Osteocyte (in vitro differentiated cells): ENCODE measurements around the gene CALM1. TPM values are rescaled to one million over a fixed set of nuclear protein-coding genes. Genes with fewer than 3 reads are reported as not detected.
A peak's percentile ranks its signal among the peaks of the same experiment; 100 is the strongest.

ENCODE experiments used
- DNase-seq: peaks from one replicate; pipeline ENCODE4 v3.0.0; 2021; ENCODE audit warnings: mixed read lengths; ENCODE audit not compliant: unreplicated experiment; ENCODE audit errors: extremely low spot score
- H3K27ac Mint-ChIP-seq: one replicate; pipeline ENCODE4 v1.8.0; 2021; ENCODE audit warnings: mild to moderate bottlenecking, mixed read lengths; ENCODE audit not compliant: unreplicated experiment
- H3K27me3 Mint-ChIP-seq: one replicate; pipeline ENCODE4 v1.8.0; 2021; ENCODE audit warnings: mixed read lengths; ENCODE audit not compliant: unreplicated experiment
- H3K36me3 Mint-ChIP-seq: one replicate; pipeline ENCODE4 v1.8.0; 2021; ENCODE audit warnings: mixed read lengths; ENCODE audit not compliant: unreplicated experiment
- H3K4me1 Mint-ChIP-seq: one replicate; pipeline ENCODE4 v1.8.0; 2021; ENCODE audit warnings: mixed read lengths; ENCODE audit not compliant: unreplicated experiment
- H3K4me3 Mint-ChIP-seq: one replicate; pipeline ENCODE4 v1.8.0; 2021; ENCODE audit warnings: mild to moderate bottlenecking, moderate library complexity, mixed read lengths; ENCODE audit not compliant: unreplicated experiment
- H3K9me3 Mint-ChIP-seq: one replicate; pipeline ENCODE4 v1.8.0; 2021; ENCODE audit warnings: mixed read lengths; ENCODE audit not compliant: unreplicated experiment
- CTCF ChIP-seq: fragments of 200-600 bp; sonication (generic); IDR thresholded peaks from 2 replicates; pipeline ENCODE4 v1.5.0; 2021; ENCODE audit warnings: antibody characterized with exemption, mild to moderate bottlenecking, moderate library complexity
- total RNA-seq: library from RNA; stranded (reverse); gene quantifications from 2 replicates; pipeline ENCODE4 v1.2.1, GENCODE V29; 2021

CALM1 gene
- total RNA-seq, 1 donor from 2014 or later = 199 TPM

GRCh38 chr14:90453401-90453951, 56.6 kb downstream of the CALM1 start:
- peaks cover 7% of the 10 kb centered on the region for H3K27me3 Mint-ChIP-seq
- no peaks in the 10 kb centered on the region for H3K36me3 Mint-ChIP-seq
- no peak overlapping the region for H3K4me3 Mint-ChIP-seq
- DNase-seq = no peak
- no peaks in the 10 kb centered on the region for H3K9me3 Mint-ChIP-seq
- no peak for TF ChIP-seq CTCF
- H3K4me1 Mint-ChIP-seq = no peaks in the 10 kb centered on the region
- no peak overlapping the region for H3K27ac Mint-ChIP-seq

- peaks cover 9% of the 10 kb centered on the region for H3K27me3 Mint-ChIP-seq
- no peak for DNase-seq
- peak overlapping the region; percentile 29 for H3K4me3 Mint-ChIP-seq
- H3K36me3 Mint-ChIP-seq = no peaks in the 10 kb centered on the region
- TF ChIP-seq CTCF = no peak
- no peak overlapping the region for H3K27ac Mint-ChIP-seq
- H3K9me3 Mint-ChIP-seq = no peaks in the 10 kb centered on the region
- no peaks in the 10 kb centered on the region for H3K4me1 Mint-ChIP-seq
Measured at GRCh38 chr14:90454041-90455000, 57.5 kb downstream of the CALM1 start.

GRCh38 chr14:90455100-90455571, 58.3 kb downstream of the CALM1 start:
- Mint-ChIP-seq H3K27me3 (peaks cover 17% of the 10 kb centered on the region), H3K36me3 (no peaks in the 10 kb centered on the region), H3K4me1 (no peaks in the 10 kb centered on the region), H3K4me3 (no peak overlapping the region), H3K27ac (no peak overlapping the region), H3K9me3 (no peaks in the 10 kb centered on the region)
- DNase-seq = no peak
- no peak for TF ChIP-seq CTCF

GRCh38 chr14:90456551-90456950, 59.7 kb downstream of the CALM1 start:
- no peak overlapping the region for H3K27ac Mint-ChIP-seq

More at GRCh38 chr14:90456551-90456950, 59.7 kb downstream of the CALM1 start:
- no peak for DNase-seq
- no peak for TF ChIP-seq CTCF
- Mint-ChIP-seq H3K9me3 (no peaks in the 10 kb centered on the region), H3K4me1 (no peaks in the 10 kb centered on the region), H3K27me3 (peaks cover 21% of the 10 kb centered on the region), H3K36me3 (no peaks in the 10 kb centered on the region), H3K4me3 (no peak overlapping the region)
